Activated T-helper 2 cell treated with anti-CD3 and anti-CD28 coated beads, Interferon-gamma antibody, Interleukin-2, Interleukin-4, amounts not matched to agents 10 μg/mL and 5 μg/mL and 100 μg/mL, durations not matched to agents 14 hours and 24 hours and 36 hours (primary cell): ENCODE results near the gene LTV1. TPM values are rescaled to one million over a fixed set of nuclear protein-coding genes. Genes with fewer than 3 reads are reported as not detected.
"Not testable (repeated sequence)": the region's sequence is repeated elsewhere in the genome, so short reads cannot be mapped to it uniquely, and the experiment has no call there.

ENCODE experiments used
- DNase-seq: peaks from one replicate; pipeline ENCODE4 v3.0.0; 2021; ENCODE audit warnings: low spot score
- H3K27ac Mint-ChIP-seq: one replicate; pipeline ENCODE4 v1.8.0; 2021; ENCODE audit warnings: mixed read lengths
- H3K27me3 Mint-ChIP-seq: one replicate; pipeline ENCODE4 v1.8.0; 2021; ENCODE audit warnings: low read depth, mixed read lengths
- H3K36me3 Mint-ChIP-seq: one replicate; pipeline ENCODE4 v1.8.0; 2021; ENCODE audit warnings: low read depth, mixed read lengths
- H3K4me1 Mint-ChIP-seq: one replicate; pipeline ENCODE4 v1.8.0; 2021; ENCODE audit warnings: low read depth, mixed read lengths
- H3K4me3 Mint-ChIP-seq: one replicate; pipeline ENCODE4 v1.8.0; 2021; ENCODE audit warnings: low read depth, mild to moderate bottlenecking, moderate library complexity, mixed read lengths
- H3K9me3 Mint-ChIP-seq: one replicate; pipeline ENCODE4 v1.8.0; 2021; ENCODE audit warnings: mixed read lengths
- intact Hi-C: fragments of 100-400 bp; cut with micrococcal nuclease; formaldehyde crosslinking; loops from one replicate; pipeline ENCODE4 v1.15.1; 2023
- total RNA-seq: library from RNA; stranded (reverse); gene quantifications from 2 replicates; pipeline ENCODE4 v1.2.3, GENCODE V29; 2022

Gene LTV1, protein sequence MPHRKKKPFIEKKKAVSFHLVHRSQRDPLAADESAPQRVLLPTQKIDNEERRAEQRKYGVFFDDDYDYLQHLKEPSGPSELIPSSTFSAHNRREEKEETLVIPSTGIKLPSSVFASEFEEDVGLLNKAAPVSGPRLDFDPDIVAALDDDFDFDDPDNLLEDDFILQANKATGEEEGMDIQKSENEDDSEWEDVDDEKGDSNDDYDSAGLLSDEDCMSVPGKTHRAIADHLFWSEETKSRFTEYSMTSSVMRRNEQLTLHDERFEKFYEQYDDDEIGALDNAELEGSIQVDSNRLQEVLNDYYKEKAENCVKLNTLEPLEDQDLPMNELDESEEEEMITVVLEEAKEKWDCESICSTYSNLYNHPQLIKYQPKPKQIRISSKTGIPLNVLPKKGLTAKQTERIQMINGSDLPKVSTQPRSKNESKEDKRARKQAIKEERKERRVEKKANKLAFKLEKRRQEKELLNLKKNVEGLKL
- total RNA-seq = 41.2 and 44.7 TPM in 2 replicates

DNA sequence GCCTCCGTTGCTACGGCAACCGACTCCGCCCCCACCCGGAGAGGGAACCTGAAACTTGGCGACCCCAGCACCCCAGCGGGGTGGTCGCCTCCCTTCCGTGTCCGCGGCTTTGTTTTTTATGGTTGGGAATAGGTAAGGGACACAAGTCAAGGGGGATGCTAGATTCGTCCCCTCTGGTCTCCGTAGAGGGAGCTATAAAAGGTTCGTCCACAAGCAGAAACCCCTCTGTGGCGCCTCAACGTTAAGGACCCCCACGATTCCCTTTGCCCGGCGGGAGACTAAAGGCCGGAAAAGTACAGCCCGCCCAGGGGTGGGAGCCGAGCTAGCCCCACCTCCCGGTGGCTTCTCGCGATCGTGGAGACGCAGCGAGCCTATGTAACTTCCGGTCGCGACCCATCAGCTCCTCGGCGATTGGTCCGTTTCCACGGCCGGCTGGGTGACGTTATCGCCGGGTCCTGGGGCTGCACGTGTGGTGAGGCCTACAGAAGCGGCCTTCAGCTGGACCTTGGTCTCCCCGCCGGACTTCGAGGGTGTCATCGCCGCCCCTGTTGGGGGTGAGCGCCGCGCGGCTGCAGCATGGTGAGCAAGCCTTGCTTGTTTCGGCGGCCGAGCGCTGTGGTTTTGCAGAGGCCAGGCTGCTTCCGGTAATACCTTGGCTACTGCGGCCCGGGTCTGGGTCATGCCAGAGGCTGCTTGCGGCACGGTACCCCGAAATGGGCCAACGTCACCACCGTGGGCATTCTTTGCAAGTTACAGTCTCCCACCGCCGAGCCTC, at the start of gene LTV1:
Gene LTV1 (plus strand): TSS at position 437 of the 775 bp plus-strand sequence. CDS start 140 bp downstream, at position 577.
- H3K4me1 Mint-ChIP-seq = peaks cover 17% of the 10 kb centered on the region
- peak within 1 kb of the TSS; percentile 97 for H3K4me3 Mint-ChIP-seq
- H3K9me3 Mint-ChIP-seq = no peaks in the 10 kb centered on the region
- intact Hi-C loops = loop anchor here (1.0 to 10.0 kb wide), 6 partner anchors 14 to 388 kb away; partner anchors contain the start of genes ADAT2, PEX3, PHACTR2 and SF3B5
- H3K27ac Mint-ChIP-seq = peak within 1 kb of the TSS; percentile 96
- peaks cover 42% of the 10 kb centered on the region for H3K36me3 Mint-ChIP-seq
- no peaks in the 10 kb centered on the region for H3K27me3 Mint-ChIP-seq
- DNase-seq = peak; percentile 90

DNA sequence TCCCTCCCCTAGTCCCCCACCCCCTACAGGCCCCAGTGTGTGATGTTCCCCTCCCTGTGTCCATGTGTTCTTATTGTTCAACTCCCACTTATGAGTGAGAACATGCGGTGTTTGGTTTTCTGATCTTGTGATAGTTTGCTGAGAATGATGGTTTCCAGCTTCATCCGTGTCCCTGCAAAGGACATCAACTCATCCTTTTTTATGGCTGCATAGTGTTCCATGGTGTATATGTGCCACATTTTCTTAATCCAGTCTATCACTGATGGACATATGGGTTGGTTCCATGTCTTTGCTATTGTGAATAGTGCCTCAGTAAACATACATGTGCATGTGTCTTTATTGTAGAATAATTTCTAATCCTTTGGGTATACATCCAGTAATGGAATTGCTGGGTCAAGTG, 46.6 kb upstream of the LTV1 start:
- H3K27ac Mint-ChIP-seq, H3K4me1 Mint-ChIP-seq, DNase-seq, H3K27me3 Mint-ChIP-seq, H3K4me3 Mint-ChIP-seq, intact Hi-C loops: not testable (repeated sequence)
- Mint-ChIP-seq H3K9me3 (peaks cover 59% of the 10 kb centered on the region), H3K36me3 (peaks cover 80% of the 10 kb centered on the region)

DNA sequence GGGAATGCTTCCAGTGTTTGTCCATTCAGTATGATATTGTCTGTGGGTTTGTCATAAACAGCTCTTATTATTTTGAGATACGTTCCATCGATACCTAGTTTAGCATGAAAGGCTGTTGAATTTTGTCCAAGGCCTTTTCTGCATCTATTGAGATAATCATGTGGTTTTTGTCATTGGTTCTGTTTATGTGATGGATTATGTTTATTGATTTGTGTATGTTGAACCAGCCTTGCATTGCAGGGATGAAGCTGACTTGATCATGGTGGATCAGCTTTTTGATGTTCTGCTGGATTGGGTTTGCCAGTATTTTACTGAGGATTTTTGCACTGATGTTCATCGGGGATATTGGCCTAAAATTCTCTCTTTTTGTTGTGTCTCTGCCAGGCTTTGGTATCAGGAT, 44.7 kb upstream of the LTV1 start:
- H3K4me3 Mint-ChIP-seq, H3K27me3 Mint-ChIP-seq, intact Hi-C loops, DNase-seq, H3K27ac Mint-ChIP-seq: not testable (repeated sequence)
- peaks cover 11% of the 10 kb centered on the region for H3K4me1 Mint-ChIP-seq
- peaks cover 77% of the 10 kb centered on the region for H3K36me3 Mint-ChIP-seq
- H3K9me3 Mint-ChIP-seq = peaks cover 50% of the 10 kb centered on the region

DNA sequence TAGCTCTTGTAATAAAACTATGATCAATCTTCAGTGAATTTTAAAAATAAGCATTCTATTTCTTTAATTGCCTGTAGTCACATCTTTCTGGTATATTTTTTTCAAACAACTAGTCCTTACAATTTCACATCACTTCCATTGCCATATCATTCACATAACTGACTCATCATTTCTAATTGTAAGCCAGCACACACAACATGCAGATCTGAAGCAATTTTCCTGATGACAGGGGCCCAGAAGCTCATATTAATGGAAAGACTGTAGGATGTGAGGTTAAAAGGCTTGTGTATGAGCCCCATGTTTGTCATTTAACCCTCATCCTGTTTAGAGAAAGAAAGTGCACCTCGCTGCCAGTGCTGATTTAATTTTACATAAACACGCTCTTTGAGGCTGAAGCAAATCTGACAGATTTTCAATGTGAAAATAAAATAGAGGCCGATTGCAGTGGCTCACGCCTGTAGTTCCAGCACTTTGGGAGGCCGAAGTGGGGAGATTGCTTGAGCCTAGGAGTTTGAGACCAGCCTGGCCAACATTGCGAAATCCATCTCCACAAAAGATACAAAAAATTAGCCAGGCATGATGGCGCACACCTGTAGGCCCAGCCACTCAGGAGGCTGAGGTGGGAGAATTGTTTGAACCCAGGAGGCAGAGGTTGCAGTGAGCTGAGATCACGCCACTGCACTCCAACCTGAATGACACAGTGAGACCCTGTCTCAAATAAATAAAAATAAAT, 40.1 kb upstream of the LTV1 start:
- Mint-ChIP-seq H3K27me3 (no peaks in the 10 kb centered on the region), H3K9me3 (peaks cover 40% of the 10 kb centered on the region), H3K4me3 (no peak overlapping the region), H3K36me3 (peaks cover 71% of the 10 kb centered on the region), H3K4me1 (peaks cover 50% of the 10 kb centered on the region), H3K27ac (peak overlapping the region; percentile 81)
- intact Hi-C loops = loop anchor here (10.0 kb wide), 2 partner anchors 858 to 888 kb away; partner anchors contain the start of gene HIVEP2
- no peak for DNase-seq

DNA sequence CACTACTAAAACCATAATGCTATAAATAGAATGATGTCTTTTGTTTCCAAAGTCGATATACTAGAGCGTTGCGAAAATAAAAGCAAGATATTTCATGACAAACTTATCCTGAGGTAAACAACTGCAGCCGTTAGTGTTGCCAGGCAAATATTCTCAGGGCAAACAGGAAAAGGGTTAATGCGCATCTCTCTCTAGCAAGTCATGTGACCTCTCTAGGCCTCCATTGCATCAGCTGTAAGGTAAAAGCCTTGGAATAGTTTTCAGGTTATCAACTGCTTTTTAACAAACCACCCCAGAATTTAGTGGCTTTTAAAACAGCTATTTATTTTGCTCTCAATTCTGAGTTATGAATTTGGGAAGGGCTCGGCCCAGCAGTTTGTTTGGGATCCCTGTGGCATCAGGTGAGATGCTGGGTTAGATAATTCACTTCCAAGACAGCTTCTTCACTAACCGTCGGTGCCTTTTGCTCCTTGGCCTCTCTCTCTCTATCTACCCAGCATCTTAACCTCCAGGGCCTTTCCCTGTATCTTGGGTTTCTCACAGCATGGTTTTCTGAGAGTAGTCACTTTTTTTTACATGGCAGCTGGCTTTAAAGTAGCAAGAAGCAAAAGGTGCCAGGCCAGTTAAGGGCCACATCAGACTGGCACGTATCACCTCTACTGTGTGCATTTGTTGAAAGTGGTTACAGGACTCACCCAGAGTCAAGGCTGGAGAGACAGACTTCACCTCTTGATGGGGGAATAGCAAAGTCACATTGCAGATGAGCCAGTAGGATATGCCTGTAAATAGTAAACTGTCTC, 39.2 kb upstream of the LTV1 start:
- no peak for DNase-seq
- Mint-ChIP-seq H3K9me3 (peaks cover 32% of the 10 kb centered on the region), H3K27ac (no peak overlapping the region), H3K36me3 (peaks cover 66% of the 10 kb centered on the region), H3K4me3 (no peak overlapping the region), H3K4me1 (peaks cover 52% of the 10 kb centered on the region), H3K27me3 (no peaks in the 10 kb centered on the region)
- intact Hi-C loops = loop anchor here (10.0 kb wide), 2 partner anchors 859 to 889 kb away; partner anchors contain the start of gene HIVEP2

DNA sequence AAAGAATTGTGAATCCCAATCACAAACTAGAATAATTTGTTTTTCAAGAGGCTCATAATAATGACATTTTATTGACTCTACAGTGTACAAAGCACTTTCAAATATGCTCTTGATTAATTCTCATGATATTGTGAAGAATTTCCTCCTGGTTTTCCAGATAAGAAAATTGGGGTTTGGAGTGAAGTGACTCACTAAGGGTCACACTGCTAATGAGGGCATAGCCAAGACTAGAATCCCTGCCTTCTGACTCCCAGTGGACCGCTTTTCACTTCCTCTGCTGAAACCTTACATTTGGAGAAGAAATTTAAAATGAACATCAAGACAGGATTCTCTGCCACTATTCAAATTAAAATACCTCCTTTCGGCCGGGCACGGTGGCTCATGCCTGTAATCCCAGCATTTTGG, 38.3 kb upstream of the LTV1 start:
- Mint-ChIP-seq H3K4me3 (no peak overlapping the region), H3K27me3 (no peaks in the 10 kb centered on the region), H3K27ac (peak overlapping the region; percentile 84), H3K4me1 (peaks cover 52% of the 10 kb centered on the region), H3K9me3 (peaks cover 23% of the 10 kb centered on the region), H3K36me3 (peaks cover 57% of the 10 kb centered on the region)
- intact Hi-C loops = loop anchor here (5.0 to 10.0 kb wide), 4 partner anchors 248 to 890 kb away; partner anchors contain the start of gene HIVEP2
- no peak for DNase-seq

DNA sequence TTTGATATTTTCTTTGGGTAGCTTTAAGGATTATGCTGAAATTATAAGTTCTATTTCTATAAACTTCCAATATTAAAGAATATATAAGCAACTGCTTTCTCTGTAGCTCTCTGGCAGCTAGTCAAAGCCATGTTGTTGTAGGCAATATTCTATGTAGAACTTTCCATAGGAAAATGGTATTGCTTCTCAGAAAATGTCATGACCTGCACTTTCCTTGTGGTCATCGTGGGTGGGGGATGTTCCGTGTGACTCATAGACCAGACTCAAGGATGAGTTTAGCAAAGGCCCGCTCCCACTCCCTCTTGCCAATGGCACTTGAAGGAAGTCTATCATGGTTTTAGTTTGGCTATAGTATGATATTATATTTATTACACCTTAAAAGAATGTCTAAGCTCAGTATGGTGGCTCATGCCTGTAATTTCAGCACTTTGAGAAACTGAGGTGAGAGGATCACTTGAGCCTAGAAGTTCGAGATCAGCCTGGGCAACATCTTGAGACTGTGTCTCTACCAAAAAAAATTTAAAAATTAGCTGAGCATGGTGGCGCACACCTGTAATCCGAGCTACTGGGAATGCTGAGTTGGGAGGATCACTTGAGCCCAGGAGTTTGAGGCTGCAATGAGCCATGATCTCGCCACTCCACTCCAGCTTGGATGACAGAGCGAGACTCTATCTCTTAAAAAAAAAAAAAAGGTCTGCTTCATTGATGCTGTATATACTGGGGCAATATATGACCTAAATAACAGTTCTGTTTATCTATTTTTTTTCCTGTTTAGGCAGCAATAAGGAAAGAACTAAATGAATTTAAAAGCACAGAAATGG, 36.6 kb upstream of the LTV1 start:
- intact Hi-C loops = loop anchor here (1.0 to 10.0 kb wide), 10 partner anchors 37 to 892 kb away; partner anchors contain the start of genes HIVEP2, LTV1 and SF3B5
- no peak overlapping the region for H3K4me3 Mint-ChIP-seq
- peaks cover 46% of the 10 kb centered on the region for H3K4me1 Mint-ChIP-seq
- peaks cover 43% of the 10 kb centered on the region for H3K36me3 Mint-ChIP-seq
- peaks cover 9% of the 10 kb centered on the region for H3K9me3 Mint-ChIP-seq
- no peaks in the 10 kb centered on the region for H3K27me3 Mint-ChIP-seq
- H3K27ac Mint-ChIP-seq = peak overlapping the region; percentile 84
- DNase-seq = peak; percentile 19

DNA sequence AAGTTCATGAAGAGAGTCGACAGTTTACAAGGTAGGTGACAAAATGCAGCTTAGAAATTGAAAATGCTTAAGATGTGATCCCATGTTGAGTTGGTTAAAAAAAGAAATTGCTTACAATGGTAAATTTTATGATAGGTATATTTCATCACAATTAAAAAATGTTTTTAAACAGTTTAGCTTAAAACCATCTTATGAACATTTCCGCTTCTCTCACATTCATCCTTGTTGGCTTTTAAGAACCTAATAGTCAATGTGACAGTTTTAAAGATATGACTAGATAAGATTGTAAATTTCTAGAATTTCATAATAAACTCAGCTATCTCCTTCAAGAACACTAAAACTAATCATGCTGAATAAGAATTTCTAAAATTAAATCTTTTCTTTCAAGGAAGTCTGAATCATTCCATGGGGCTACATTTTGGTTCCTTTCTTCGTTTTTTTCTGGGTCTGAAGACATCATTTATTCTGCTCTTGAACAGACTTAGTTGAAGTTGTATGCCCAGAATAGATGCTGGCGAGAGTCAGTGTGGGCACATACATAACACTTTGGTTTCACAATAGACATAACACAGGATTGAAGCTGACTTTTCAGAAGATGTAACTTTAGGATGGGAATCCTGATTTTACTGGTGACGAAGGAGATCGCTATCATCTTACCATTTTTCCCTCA, 35.9 kb upstream of the LTV1 start:
- intact Hi-C loops = loop anchor here (1.0 to 10.0 kb wide), 6 partner anchors 50 to 892 kb away; partner anchors contain the start of gene HIVEP2

DNA sequence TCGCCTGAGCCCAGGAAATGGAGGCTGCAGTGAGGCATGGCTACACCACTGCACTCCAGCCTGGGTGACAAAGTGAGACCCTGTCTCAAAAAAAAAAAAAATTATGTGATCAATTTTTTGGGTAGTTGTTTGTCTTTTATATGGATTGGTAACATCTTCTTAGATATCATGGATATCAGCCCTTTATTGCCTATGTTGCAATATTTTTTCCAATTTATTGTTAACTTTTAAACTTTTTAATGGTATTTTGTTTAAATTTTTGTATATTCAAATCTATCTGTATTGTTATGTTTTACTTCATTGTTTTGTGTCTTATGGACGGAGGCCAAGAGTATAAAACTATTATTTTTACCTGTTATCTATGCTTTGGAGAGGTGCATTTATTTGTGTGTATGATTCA, 32.4 kb upstream of the LTV1 start:
- H3K27me3 Mint-ChIP-seq = no peaks in the 10 kb centered on the region
- H3K36me3 Mint-ChIP-seq = peaks cover 25% of the 10 kb centered on the region
- H3K4me3 Mint-ChIP-seq = no peak overlapping the region
- H3K27ac Mint-ChIP-seq = no peak overlapping the region
- intact Hi-C loops = no loop called here
- peaks cover 29% of the 10 kb centered on the region for H3K4me1 Mint-ChIP-seq
- H3K9me3 Mint-ChIP-seq = no peaks in the 10 kb centered on the region
- DNase-seq = no peak

More for the DNA sequence above, 35.9 kb upstream of the LTV1 start:
- H3K4me1 Mint-ChIP-seq = peaks cover 50% of the 10 kb centered on the region
- no peaks in the 10 kb centered on the region for H3K27me3 Mint-ChIP-seq
- peaks cover 39% of the 10 kb centered on the region for H3K36me3 Mint-ChIP-seq
- DNase-seq = no peak
- H3K9me3 Mint-ChIP-seq = peaks cover 4% of the 10 kb centered on the region
- H3K4me3 Mint-ChIP-seq = peak overlapping the region; percentile 26
- peak overlapping the region; percentile 84 for H3K27ac Mint-ChIP-seq

DNA sequence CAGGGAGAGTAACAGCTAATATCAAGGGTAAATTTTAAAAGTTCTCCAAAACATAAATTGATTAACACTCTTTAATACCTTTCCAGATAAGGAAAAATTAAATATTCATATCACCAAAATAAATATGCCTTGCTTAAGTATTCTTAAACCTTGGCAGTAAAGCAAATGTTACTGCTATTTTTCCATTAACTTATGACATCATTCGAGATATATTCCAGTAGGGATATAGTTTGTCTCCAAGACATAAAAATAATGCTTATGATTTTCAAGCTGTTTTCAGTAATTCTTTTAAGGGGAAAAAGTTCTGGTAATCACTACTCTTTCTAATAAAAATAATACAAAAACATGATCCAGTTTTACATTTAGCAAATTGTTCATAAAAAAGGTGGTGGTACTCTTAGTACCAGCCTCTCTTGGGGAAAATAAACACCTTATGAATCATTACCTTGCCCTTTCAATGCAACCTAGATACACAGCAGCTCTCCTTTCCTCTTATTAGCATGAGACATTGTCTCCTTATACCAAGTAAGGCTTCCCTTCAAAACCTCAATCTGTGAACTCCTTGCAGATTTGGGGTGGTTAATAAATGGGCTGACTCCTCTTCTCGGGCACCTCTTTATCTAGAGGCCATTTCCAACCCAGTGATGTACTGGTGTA, 31.5 kb upstream of the LTV1 start:
- H3K27ac Mint-ChIP-seq = no peak overlapping the region
- H3K4me1 Mint-ChIP-seq = peaks cover 22% of the 10 kb centered on the region
- H3K36me3 Mint-ChIP-seq = peaks cover 21% of the 10 kb centered on the region
- DNase-seq = no peak
- H3K9me3 Mint-ChIP-seq = no peaks in the 10 kb centered on the region
- intact Hi-C loops = no loop called here
- no peaks in the 10 kb centered on the region for H3K27me3 Mint-ChIP-seq
- no peak overlapping the region for H3K4me3 Mint-ChIP-seq
